Neural cell (in vitro differentiated cells): ENCODE results near the gene CIC.

Source experiments
- CTCF ChIP-seq: fragments of 450-650 bp; IDR thresholded peaks from 2 replicates; pipeline ENCODE4 v1.5.1; 2014; ENCODE audit warnings: antibody characterized with exemption, mild to moderate bottlenecking, moderate library complexity; ENCODE audit not compliant: poor library complexity, severe bottlenecking
- EP300 ChIP-seq: fragments of 450-650 bp; conservative IDR thresholded peaks from 2 replicates; pipeline ENCODE4 v1.6.1; 2014; ENCODE audit warnings: antibody characterized with exemption, mild to moderate bottlenecking, moderate library complexity; ENCODE audit not compliant: poor library complexity, severe bottlenecking
- EZH2 ChIP-seq: fragments of 200-600, 300-800 bp; shearing (Covaris generic), sonication (generic); IDR thresholded peaks from 2 replicates; pipeline ENCODE4 v1.6.1; 2014; ENCODE audit warnings: antibody characterized with exemption, low read length, borderline replicate concordance, mild to moderate bottlenecking; ENCODE audit not compliant: insufficient read depth, poor library complexity, severe bottlenecking
- MXI1 ChIP-seq: fragments of 450-650 bp; conservative IDR thresholded peaks from 2 replicates; pipeline ENCODE4 v1.6.1; 2014; ENCODE audit warnings: antibody characterized with exemption, mild to moderate bottlenecking; ENCODE audit not compliant: poor library complexity, severe bottlenecking
- POLR2AphosphoS5 ChIP-seq: IDR thresholded peaks from 2 replicates; pipeline ENCODE4 v1.6.1; 2012
- RAD21 ChIP-seq: fragments of 450-650 bp; conservative IDR thresholded peaks from 2 replicates; pipeline ENCODE4 v1.6.1; 2014; ENCODE audit warnings: antibody characterized with exemption, mild to moderate bottlenecking, moderate library complexity
- REST ChIP-seq: IDR thresholded peaks from 2 replicates; pipeline ENCODE4 v1.6.1; 2012; ENCODE audit warnings: borderline replicate concordance
- SMC3 ChIP-seq: fragments of 450-650 bp; conservative IDR thresholded peaks from 2 replicates; pipeline ENCODE4 v1.6.1; 2014; ENCODE audit warnings: antibody characterized with exemption, mild to moderate bottlenecking, moderate library complexity; ENCODE audit not compliant: poor library complexity
- TAF1 ChIP-seq: IDR thresholded peaks from 2 replicates; pipeline ENCODE4 v1.6.1; 2012; ENCODE audit warnings: low read depth

GRCh38 chr19:42289556-42290041 is 20.5 kb downstream of the CIC start:
- TF ChIP-seq CTCF (no peak), EP300 (no peak), REST (no peak), POLR2AphosphoS5 (no peak), EZH2 (no peak), RAD21 (no peak), SMC3 (no peak), TAF1 (no peak), MXI1 (no peak)
